Activated CD4-positive, CD25-positive, alpha-beta regulatory T cell (primary cell): ENCODE data around the gene P2RY12.

Source experiments
- DNase-seq, 4 experiments: peaks; one replicate each; lab custom pipeline; 2025; lab: John Stamatoyannopoulos, UW

P2RY12 gene

GRCh38 chr3:151346292-151346691, 38.3 kb downstream of the P2RY12 start:
- DNase-seq = no peak

GRCh38 chr3:151345859-151346258, 38.7 kb downstream of the P2RY12 start:
- DNase-seq = no peak

GRCh38 chr3:151331696-151332095, 52.9 kb downstream of the P2RY12 start:
- no peak for DNase-seq

- no peak for DNase-seq
Observed at GRCh38 chr3:151330899-151331298, 53.7 kb downstream of the P2RY12 start.

- DNase-seq = no peak
Observed at GRCh38 chr3:151330379-151330778, 54.2 kb downstream of the P2RY12 start.

GRCh38 chr3:151329363-151329762, 55.2 kb downstream of the P2RY12 start, which contains the start of gene P2RY13:
Gene P2RY13 (minus strand): TSS chr3:151329549. CDS start chr3:151329528, 21 bp downstream.
- no peak for DNase-seq

GRCh38 chr3:151328298-151328995, 56.1 kb downstream of the P2RY12 start:
- no peak for DNase-seq

- DNase-seq = no peak
Observed at GRCh38 chr3:151327571-151328198, 56.9 kb downstream of the P2RY12 start.

GRCh38 chr3:151322511-151322910, 62.0 kb downstream of the P2RY12 start:
- DNase-seq = no peak

GRCh38 chr3:151321526-151321925, 63.0 kb downstream of the P2RY12 start:
- DNase-seq = no peak

GRCh38 chr3:151320131-151320530, 64.4 kb downstream of the P2RY12 start:
- no peak for DNase-seq

- no peak for DNase-seq
Observed at GRCh38 chr3:151319628-151320027, 64.9 kb downstream of the P2RY12 start.

- DNase-seq = no peak
Observed at GRCh38 chr3:151318991-151319390, 65.6 kb downstream of the P2RY12 start.

GRCh38 chr3:151318313-151318712, 66.2 kb downstream of the P2RY12 start:
- DNase-seq = no peak

- no peak for DNase-seq
Observed at GRCh38 chr3:151316267-151316991, 68.1 kb downstream of the P2RY12 start, which contains the start of gene GPR87. Gene GPR87 (minus strand): TSS chr3:151316820. CDS start chr3:151300100, 16,720 bp downstream.

- no peak for DNase-seq
Observed at GRCh38 chr3:151315846-151316245, 68.7 kb downstream of the P2RY12 start.

GRCh38 chr3:151315136-151315535, 69.4 kb downstream of the P2RY12 start:
- no peak for DNase-seq

- DNase-seq = no peak
Observed at GRCh38 chr3:151314593-151314992, 70.0 kb downstream of the P2RY12 start.

- no peak for DNase-seq
Observed at GRCh38 chr3:151314137-151314536, 70.4 kb downstream of the P2RY12 start.

- no peak for DNase-seq
Observed at GRCh38 chr3:151312972-151313371, 71.6 kb downstream of the P2RY12 start.

GRCh38 chr3:151309566-151309965, 75.0 kb downstream of the P2RY12 start:
- no peak for DNase-seq

- DNase-seq = no peak
Observed at GRCh38 chr3:151307583-151308488, 76.7 kb downstream of the P2RY12 start.
